Dedifferentiated amniotic fluid mesenchymal stem cell (primary cell): Measurements from ENCODE around the gene DOK6.
"Not testable (repeated sequence)": the region's sequence is repeated elsewhere in the genome, so short reads cannot be mapped to it uniquely, and the experiment has no call there.

Experiments
- DNase-seq: peaks from one replicate; pipeline ENCODE4 v3.0.0-alpha.2; 2016; ENCODE audit errors: extremely low spot score

DOK6 gene

DNA sequence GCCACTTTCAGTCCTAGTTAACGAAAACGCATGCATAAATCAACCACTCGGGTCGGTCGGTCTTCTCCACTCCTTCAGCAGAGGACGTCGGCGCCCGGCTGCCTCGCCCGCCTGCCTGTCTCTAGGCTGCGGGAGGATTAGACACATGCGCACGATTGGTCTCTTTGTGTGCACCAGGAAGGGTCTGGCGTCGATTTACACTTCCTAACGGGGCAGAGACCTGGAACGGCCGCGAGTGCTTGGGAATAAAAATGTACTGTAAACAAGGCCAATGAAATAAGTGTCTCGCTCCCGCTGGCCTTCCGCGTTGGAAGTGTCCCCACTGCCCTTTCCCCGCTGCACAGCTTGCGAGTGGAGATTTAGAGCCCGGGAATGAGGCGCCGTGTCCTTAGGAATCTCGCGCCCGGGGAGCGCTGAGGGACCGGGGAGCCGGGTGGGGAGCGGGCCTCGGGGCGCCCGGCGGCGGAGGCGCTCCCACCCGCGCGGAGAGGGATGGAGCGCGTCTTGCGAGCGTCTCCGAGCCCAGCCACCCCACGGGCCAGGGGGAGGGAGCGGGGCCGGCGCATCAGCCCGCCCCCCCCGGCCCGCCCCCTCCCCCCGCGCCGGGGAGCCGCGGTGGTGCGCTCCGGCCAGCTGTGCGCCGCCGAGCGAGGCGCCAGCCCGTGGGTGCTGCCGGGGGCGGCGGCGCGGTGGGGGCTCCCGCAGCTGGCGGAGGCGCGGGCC lies at the start of gene DOK6:
DOK6 (plus strand) TSS at position 636 of the 723 bp plus-strand sequence.
- peak; percentile 88 for DNase-seq

DNA sequence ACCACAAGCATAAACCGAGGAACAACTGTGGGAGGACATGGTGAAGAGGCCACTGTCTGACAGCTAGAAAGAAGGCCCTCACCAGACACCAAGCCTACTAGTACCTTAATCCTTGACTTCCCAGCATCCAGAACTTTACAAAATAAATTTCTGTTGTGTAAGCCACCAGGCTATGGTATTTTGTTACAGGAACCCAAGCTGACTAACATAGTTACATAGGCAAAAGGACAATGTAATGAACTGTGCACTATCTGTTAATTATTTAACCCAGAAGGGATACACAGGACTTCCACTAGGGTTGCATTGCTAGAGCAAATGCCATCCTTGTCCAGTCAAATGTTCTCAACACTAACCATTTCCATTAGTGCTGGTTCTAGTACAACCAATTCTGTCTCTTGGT lies 47.7 kb upstream of the DOK6 start:
- DNase-seq = no peak

DNA sequence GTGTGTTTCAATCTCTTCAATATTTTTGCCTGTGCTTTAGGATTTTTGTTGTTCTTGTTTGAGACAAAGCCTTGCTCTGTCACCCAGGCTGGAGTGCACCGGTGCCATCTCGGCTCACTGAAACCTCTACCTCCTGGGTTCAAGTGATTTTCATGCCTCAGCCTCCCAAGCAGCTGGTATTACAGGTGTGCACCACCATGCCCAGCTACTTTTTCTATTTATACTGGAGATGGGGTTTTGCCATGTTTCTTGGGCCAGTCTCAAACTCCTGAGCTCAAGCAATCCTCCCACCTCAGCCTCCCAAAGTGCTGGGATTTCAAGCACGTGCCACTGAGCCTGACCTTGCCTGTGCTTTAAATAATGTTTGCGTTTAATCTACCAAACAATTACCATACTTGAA lies 43.1 kb upstream of the DOK6 start:
- no peak for DNase-seq

DNA sequence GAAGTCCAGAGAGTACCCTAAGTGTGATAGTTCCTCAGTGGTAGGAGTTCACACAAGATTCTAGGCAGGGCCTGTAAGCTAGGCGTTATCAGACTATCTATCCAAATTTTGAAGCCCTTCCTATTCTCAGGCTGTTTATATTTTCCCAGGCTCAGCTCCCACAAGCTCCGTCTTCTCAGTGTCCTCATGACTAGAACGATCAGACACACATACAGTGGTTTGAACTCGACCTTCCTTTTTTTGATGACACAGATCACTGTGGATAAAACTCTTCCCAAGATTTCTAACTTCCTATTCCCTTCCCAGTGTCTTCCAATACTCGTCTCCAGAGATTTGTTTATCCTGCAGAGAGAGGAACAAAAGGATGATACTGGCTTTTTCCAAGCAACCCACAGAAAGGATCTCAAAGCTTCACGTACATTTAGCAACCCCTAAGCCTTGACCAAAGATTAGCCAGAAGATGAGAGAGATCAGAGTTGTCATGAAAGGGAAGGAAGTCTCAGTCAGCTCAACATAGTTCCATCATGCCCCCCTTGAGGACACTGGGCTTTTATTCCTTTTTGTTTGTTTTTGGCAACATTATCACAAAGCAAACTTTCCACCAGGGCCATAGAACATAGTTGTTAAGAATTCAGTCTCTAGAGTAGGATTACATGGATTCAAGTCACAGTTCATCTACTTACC lies 42.3 kb upstream of the DOK6 start:
- DNase-seq = no peak

DNA sequence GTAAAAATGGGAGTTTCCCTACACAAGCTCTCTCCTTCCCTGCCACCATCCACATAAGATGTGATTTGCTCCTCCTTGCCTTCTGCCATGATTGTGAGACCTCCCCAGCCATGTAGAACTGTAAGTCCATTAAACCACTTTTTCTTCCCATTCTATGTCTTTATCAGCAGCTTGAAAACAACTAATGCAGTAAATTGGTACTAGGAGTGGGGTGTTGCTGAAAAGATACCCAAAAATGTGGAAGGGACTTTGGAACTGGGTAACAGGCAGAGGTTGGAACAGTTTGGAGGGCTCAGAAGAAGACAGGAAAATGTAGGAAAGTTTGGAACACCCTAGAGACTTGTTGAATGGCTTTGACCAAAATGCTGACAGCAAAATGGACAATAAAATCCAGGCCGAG lies 40.9 kb upstream of the DOK6 start:
- DNase-seq = not testable (repeated sequence)

DNA sequence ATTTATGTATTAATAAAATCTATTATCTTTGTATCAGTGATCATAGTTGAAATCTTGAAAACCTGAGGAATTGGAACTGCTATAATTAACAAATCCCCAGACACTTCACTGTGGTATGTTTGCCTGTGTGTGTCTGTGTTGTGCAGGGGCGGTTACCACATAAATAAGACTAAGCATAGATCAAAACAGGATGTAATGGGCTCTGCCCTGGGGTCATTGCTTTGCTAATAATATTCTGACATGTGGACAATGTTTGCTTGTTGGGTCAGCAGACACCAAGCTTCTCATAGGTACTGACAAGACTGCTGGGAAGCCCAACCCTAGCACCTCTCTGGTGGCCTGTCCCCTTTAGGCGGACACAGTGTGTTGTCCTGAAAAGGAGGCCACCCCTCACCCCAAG lies 35.8 kb upstream of the DOK6 start:
- DNase-seq = no peak

DNA sequence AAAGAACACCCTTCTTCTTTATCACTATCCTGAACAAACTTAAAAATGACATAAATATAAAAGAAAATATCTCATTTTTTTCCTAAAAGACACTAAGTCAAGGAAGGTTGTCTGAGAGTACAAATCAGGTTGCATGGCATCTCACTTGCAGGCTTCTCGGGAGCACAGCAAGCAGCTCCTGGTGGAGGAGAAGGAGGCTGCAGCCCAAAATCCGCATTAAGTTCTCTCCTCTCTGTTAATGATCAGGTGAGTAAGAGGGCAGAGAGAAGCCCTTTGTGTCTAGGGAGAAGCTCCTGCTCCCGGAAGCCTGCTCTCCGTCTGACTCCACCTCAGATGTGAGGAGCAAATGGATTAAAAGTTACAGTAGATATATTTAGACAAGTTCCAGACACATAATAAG lies 35.0 kb upstream of the DOK6 start:
- DNase-seq = no peak

DNA sequence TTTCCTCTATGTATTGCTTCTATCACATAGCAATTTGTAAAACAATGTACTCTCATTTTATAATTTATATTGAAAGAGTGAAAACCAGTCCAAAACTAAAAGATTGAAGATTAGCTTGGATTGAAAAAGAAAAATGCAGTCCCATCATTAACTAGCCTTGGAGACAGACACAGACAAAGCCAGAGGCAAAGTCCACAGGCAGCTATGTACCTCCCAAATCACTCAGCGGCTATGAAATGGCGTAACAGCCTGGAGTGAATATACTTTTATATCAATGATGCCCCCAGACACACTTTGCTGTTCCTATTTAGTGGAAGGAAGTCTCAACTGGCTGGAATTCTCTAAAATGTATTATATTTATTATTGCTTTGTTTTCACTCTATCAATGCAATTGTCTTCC lies 33.6 kb upstream of the DOK6 start:
- DNase-seq = no peak

DNA sequence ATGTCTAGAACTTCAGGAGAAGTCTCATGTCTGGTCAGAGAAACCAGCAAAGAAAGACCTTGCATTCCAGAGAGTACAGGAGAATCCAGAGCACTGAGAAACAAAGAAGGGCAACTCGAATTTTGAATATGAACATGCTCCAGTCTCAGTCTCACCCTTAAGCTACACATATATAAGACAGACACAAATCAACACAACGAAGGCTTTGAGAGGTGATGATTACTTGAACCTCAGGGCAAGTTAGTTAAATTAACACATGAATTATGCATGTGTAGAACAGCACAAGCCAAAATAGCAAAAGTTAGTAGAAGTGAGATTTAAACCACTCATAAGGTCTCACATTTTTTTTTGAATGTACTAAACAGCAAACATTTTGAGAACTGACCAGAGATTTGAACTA lies 29.0 kb upstream of the DOK6 start:
- DNase-seq = no peak

DNA sequence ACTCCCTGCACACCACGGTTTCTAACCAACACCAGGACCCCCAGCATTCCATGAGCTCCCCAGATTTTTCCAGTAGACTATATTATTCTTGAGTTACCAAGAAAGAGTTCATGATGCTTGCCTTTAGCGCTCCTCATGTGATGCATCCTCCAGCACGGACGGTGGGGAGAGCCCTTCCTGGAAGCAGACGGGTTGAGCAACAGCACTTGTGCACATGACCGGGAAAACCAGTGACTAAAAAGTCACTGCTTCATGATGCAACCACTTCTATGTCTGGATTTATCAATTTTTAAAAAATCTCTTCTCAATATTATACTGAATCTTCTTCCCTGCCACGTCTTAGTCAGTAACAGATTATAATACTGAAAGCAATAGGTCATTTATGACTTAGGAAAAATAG lies 20.4 kb upstream of the DOK6 start:
- no peak for DNase-seq

DNA sequence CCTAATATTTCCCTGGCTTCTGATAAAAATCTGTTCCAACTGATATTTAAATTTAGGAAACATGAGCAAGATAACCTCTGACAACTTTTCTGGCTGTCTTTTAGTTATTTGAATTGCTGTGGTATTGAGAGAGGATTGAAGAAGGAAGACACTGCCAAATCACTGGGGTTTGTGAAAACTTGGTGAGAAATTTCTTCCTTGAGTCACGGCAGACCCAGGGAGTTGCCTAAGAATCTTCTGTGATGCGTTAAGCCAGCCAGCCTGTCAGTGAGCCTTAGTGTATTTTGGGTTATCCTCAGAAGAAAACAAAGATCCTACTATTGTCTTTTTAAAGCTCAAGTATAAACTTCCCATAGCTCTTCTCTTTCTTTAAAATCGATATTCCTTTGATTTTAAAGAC lies 17.5 kb upstream of the DOK6 start:
- DNase-seq = peak; percentile 65

DNA sequence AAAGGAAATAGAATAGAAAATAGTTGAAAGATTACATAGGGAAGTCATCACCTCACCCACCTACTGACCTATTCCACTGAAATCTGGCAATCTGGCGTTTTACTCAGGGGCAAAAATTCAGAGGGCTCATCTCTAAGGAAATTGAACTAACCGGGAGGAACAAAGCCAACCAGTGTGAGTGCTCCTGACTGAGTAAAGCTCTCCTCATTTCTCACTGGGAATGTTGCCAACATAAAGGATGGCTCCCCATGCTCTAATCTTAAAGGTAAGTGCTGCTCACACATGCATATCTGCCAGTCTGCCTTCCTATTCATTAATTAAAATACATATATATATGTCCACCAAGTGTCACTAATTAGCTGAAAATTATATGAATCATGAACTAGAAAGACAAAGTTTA lies 13.5 kb upstream of the DOK6 start:
- no peak for DNase-seq

DNA sequence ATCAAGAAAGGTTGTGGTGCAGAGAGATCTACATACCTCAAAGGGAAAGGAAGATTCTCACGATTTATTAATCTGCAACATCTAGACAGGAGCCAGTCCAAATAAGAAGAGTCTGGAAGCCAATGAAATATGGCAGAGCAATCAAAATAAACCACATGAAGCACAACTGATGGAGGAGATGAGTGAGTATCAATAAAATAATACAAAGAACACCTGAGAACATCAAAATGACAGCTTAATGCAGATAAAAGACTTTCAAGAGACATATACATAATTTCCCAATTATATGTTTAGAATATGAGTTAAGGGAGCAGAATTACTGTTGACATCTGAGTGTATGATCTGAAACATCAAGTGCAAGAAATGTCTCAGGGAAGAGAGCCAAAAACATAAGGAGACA lies 12.5 kb upstream of the DOK6 start:
- DNase-seq = no peak

DNA sequence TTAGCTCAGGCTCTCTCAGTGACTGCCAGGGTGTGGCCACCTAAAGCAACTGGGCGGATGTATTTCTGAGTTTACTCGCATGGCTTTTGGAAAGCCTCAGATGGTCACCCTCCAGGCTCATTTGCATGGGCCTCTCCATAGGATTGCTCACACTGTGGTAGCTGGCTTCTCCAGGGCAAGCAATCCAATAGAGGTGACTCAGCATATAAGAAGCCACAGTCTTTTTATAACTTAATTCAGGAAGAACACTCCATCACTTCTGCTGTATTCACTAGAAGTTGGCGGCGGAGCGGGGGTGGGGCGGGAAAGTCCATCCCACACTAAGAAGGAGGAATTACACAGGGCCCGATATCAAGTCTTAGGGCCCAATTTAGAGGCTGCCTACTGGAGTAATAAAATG lies 3.6 kb upstream of the DOK6 start:
- no peak for DNase-seq

DNA sequence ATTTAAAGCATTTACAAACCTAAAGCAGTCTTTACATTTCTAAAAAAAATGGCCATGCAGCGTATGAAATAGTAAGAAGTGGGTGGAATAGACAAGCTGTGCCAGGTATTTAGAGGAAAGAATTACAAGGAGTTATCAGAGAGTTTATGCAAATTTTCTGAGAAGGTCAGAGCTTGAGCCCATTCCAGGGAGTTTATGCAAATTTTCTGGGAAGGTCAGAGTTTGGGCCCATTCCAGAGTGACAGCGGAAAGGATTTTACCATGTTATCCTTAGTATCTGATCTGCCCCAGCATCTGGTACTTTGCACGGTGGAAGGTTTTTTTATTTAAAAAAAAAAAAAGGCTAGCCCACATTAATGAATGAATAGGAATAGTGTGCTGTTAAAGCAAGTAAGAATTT lies 1.4 kb upstream of the DOK6 start:
- DNase-seq = no peak

DNA sequence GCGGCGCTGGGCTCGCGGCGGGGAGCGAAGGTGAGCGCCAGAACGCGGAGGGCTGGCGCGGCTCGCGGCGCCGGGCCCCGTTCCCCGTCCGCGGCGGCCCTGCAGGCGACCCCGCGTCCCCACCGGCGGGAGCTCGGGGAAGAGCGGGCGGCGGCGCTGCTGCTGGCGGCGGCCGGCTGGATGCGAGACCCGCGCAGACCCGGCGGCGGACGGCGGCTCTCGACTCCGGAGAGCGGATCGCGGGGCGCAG lies 213 bp downstream of the DOK6 start:
- DNase-seq = no peak

DNA sequence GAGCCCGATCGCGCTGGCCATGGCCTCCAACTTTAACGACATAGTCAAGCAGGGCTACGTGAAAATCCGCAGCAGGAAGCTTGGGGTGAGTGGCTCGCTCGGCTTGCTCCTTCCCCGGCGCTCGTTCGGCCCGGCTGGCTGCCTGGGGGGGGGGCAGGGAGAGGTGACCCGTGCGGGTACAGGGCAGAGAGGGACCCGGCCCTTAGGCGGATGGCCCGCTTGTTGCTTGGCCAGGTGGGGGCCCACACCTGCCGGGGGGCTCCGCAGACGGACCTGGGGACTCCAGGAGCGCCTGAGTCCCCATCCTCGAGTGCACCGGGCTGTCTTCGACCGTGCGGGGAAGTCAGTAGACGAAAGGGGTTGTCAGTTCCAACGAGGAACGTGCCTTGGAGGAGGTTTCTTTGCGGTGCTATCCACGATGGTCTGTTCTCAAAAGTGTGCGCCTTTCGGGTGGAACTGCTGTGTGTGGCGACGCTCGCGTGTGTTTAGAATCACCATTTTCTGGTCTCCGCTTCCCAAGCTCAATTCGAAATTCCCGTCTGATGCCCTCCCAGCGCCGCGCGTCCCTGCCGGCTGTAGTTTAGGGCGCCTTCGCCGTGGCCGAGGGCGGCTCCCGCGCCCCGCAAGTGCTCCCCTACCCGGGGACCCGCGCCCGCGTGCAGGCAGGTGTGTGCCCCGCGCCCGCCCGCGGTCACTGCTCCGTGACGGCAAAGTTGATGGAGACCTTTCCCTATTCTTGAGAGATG lies 711 bp downstream of the DOK6 start:
- DNase-seq = peak; percentile 56

DNA sequence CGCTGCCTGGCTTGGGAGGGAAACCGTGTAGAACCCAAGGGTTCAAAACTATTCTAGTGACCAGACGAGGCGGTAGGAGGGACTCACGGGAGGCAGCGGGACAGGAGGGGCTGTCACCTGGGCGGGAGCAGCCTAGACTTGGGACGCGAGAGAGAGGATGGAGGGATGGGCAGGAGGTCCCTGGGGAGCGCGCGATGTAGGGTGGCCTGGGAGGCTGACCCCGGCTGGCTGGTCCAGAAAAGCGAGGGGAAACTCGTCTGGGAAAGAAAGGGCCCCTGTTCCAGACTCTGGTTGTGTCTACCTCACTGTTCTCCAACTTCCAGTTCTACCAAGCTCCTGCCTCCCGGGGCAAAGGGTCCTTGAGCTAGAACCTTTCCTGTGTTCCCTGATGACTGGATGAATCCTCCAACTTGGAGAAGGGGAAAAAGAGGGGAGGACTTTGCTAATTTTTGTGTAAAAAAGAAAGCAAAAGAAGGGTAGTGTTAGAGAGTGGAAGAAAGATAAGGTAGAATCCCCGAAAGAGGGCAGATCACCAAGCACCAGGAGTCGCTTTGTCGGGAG lies 1.4 kb downstream of the DOK6 start:
- DNase-seq = no peak

DNA sequence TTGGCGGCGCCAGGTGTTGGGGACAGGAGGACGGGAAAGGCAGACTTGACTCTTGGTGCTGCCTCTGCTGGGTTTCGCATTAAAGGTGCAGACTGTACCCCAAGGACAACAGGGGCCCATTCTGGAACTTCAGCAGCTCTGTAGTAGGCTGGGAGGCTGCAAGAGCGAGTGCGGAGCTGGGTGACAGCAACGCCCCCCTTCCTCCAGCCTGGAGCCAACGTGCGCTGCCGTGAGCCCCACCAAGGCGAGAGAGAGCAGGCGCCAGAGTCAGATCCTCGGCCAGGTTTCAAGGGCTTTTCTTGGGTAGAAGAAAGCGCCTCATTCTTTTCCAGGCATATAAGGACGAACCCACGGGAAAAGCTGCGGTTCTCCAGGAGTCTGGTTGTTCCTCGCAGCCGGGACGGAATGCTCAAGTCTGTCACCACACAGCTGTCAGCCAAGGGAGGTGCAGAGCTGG lies 1.9 kb downstream of the DOK6 start:
- no peak for DNase-seq

DNA sequence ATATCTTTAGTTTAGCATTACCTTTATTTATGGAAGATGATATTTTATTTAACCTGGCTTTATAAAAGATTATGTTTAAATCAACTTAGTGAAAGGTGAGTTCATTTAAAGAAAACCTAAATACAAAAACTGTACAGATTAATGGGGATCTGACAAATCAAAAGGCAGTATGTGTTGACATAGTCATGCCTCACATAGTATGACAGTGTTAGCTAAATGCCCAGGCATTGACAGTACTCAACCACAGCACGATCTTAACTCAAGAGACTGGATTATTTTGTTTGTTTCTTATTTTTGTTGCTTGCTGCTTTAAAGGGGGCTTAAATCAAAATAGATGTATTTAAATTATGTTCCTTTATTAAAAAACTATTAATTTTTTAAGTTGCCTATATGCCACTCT lies 7.8 kb downstream of the DOK6 start:
- DNase-seq = no peak

DNA sequence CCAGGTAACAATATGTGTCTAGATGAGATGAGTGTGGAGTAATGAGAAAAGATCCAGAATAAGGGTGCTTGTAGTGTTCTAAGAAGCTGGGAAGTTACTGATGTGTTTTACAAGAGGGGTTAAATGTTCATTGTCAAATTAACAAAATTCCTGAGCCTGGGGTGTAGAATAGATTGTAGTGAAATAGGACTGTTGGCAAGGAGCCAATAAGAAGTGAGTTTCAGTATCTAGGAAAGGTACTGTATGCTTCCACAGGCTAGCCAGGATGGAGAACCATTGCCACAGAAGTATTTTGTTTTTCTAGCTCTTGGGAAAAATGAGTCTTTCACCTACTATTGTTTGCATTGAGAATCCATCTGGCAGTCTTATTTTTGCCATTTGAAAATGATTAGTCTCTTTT lies 10.5 kb downstream of the DOK6 start:
- DNase-seq = no peak

DNA sequence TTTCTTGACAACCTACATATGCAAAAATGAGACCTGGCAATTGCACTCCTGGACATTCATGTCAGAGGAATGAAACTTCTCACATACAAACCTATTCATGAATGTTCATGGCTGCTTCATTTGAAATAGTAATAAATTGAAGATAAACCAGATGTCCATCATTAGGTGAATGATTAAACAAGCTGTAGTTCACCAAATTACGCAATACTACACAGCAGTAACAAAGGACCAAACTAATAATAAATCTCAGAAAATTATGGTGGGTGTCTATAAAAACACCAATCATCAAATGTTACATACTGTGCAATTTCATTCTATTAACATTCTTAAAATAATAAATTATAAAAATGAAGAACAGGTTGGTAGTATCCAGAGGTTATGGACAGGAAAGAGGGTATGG lies 13.5 kb downstream of the DOK6 start:
- DNase-seq = no peak

DNA sequence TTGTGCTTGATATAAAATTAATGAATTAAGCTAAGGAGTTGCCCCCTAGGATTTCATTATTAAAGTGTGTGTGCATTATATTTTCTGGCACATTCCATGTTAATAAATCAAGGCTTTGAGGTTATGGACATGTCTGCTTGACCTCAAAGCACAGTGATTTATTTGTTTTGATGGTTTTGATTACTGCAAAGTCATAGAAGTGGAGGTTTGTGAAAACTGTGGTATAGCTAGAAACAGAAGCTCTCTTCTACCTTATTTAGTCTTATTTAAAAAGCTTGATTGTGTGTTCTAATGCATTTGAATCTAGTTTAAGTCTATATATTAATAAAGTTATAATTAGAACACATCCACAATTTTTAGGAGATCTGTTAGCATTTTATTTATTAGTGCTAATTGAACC lies 32.2 kb downstream of the DOK6 start:
- no peak for DNase-seq
